ENCODE results near the gene PLA2G12B.
"Not testable (repeated sequence)": the region's sequence is repeated elsewhere in the genome, so short reads cannot be mapped to it uniquely, and the experiment has no call there.

The PLA2G12B gene

GRCh38 chr10:72927485-72927884 is 27.1 kb downstream of the PLA2G12B start:
- Histone ChIP-seq H3K27ac (ENCODE audit: poor library complexity, severe bottlenecking) (no peak overlapping the region), H3K4me1 (ENCODE audit: insufficient read depth, poor library complexity, severe bottlenecking) (no peaks in the 10 kb centered on the region), H3K36me3 (ENCODE audit: low read depth) (no peaks in the 10 kb centered on the region), H3K4me3 (ENCODE audit: severe bottlenecking) (no peak overlapping the region), H3K9me3 (ENCODE audit: severe bottlenecking) (no peaks in the 10 kb centered on the region), H3K27me3 (ENCODE audit: insufficient read depth, poor library complexity, severe bottlenecking) (no peaks in the 10 kb centered on the region)
- DNase-seq (ENCODE audit: low spot score) (no peak), ATAC-seq (ENCODE audit: low read depth) (no peak)
- TF ChIP-seq CTCF (IDR thresholded peaks at IDR 0.05; ENCODE audit: poor library complexity, severe bottlenecking): no peak

- H3K27me3 ChIP-seq (ENCODE audit: insufficient read depth, poor library complexity, severe bottlenecking): no peaks in the 10 kb centered on the region
- no peaks in the 10 kb centered on the region for H3K9me3 ChIP-seq (ENCODE audit: severe bottlenecking)
- TF ChIP-seq CTCF (IDR thresholded peaks at IDR 0.05; ENCODE audit: poor library complexity, severe bottlenecking): no peak
Measured at GRCh38 chr10:72925951-72926465, 28.6 kb downstream of the PLA2G12B start.

GRCh38 chr10:72924351-72924750 is 30.3 kb downstream of the PLA2G12B start:
- Histone ChIP-seq H3K27me3 (ENCODE audit: insufficient read depth, poor library complexity, severe bottlenecking) (no peaks in the 10 kb centered on the region), H3K27ac (ENCODE audit: poor library complexity, severe bottlenecking) (no peak overlapping the region), H3K4me3 (ENCODE audit: severe bottlenecking) (no peak overlapping the region), H3K4me1 (ENCODE audit: insufficient read depth, poor library complexity, severe bottlenecking) (no peaks in the 10 kb centered on the region), H3K9me3 (ENCODE audit: severe bottlenecking) (no peaks in the 10 kb centered on the region), H3K36me3 (ENCODE audit: low read depth) (no peaks in the 10 kb centered on the region)
- no peak for DNase-seq (ENCODE audit: low spot score)
- no peak for TF ChIP-seq CTCF (IDR thresholded peaks at IDR 0.05; ENCODE audit: poor library complexity, severe bottlenecking)
- no peak for ATAC-seq (ENCODE audit: low read depth)

More at GRCh38 chr10:72925951-72926465, 28.6 kb downstream of the PLA2G12B start:
- ATAC-seq (ENCODE audit: low read depth) (no peak), DNase-seq (ENCODE audit: low spot score) (no peak)
- Histone ChIP-seq H3K4me1 (ENCODE audit: insufficient read depth, poor library complexity, severe bottlenecking) (no peaks in the 10 kb centered on the region), H3K36me3 (ENCODE audit: low read depth) (no peaks in the 10 kb centered on the region), H3K4me3 (ENCODE audit: severe bottlenecking) (no peak overlapping the region), H3K27ac (ENCODE audit: poor library complexity, severe bottlenecking) (no peak overlapping the region)

GRCh38 chr10:72921147-72921683 is 33.4 kb downstream of the PLA2G12B start:
- not testable (repeated sequence) for H3K4me3 ChIP-seq (ENCODE audit: severe bottlenecking); DNase-seq (ENCODE audit: low spot score); H3K36me3 ChIP-seq (ENCODE audit: low read depth); H3K27ac ChIP-seq (ENCODE audit: poor library complexity, severe bottlenecking); ATAC-seq (ENCODE audit: low read depth); H3K27me3 ChIP-seq (ENCODE audit: insufficient read depth, poor library complexity, severe bottlenecking); H3K9me3 ChIP-seq (ENCODE audit: severe bottlenecking); H3K4me1 ChIP-seq (ENCODE audit: insufficient read depth, poor library complexity, severe bottlenecking)

GRCh38 chr10:72918352-72918751 is 36.3 kb downstream of the PLA2G12B start:
- H3K36me3 ChIP-seq (ENCODE audit: low read depth): no peaks in the 10 kb centered on the region
- no peaks in the 10 kb centered on the region for H3K27me3 ChIP-seq (ENCODE audit: insufficient read depth, poor library complexity, severe bottlenecking)
- H3K4me3 ChIP-seq (ENCODE audit: severe bottlenecking): no peak overlapping the region
- DNase-seq (ENCODE audit: low spot score): no peak
- H3K4me1 ChIP-seq (ENCODE audit: insufficient read depth, poor library complexity, severe bottlenecking): no peaks in the 10 kb centered on the region
- no peak for ATAC-seq (ENCODE audit: low read depth)
- no peaks in the 10 kb centered on the region for H3K9me3 ChIP-seq (ENCODE audit: severe bottlenecking)
- no peak overlapping the region for H3K27ac ChIP-seq (ENCODE audit: poor library complexity, severe bottlenecking)
- no peak for TF ChIP-seq CTCF (IDR thresholded peaks at IDR 0.05; ENCODE audit: poor library complexity, severe bottlenecking)

GRCh38 chr10:72917803-72918332 is 36.7 kb downstream of the PLA2G12B start:
- not testable (repeated sequence) for H3K4me3 ChIP-seq (ENCODE audit: severe bottlenecking); H3K36me3 ChIP-seq (ENCODE audit: low read depth); H3K27ac ChIP-seq (ENCODE audit: poor library complexity, severe bottlenecking); H3K9me3 ChIP-seq (ENCODE audit: severe bottlenecking); ATAC-seq (ENCODE audit: low read depth); H3K27me3 ChIP-seq (ENCODE audit: insufficient read depth, poor library complexity, severe bottlenecking); H3K4me1 ChIP-seq (ENCODE audit: insufficient read depth, poor library complexity, severe bottlenecking); DNase-seq (ENCODE audit: low spot score)

GRCh38 chr10:72917201-72917600 is 37.4 kb downstream of the PLA2G12B start:
- ATAC-seq (ENCODE audit: low read depth); H3K4me1 ChIP-seq (ENCODE audit: insufficient read depth, poor library complexity, severe bottlenecking); H3K27ac ChIP-seq (ENCODE audit: poor library complexity, severe bottlenecking); DNase-seq (ENCODE audit: low spot score); H3K27me3 ChIP-seq (ENCODE audit: insufficient read depth, poor library complexity, severe bottlenecking); H3K4me3 ChIP-seq (ENCODE audit: severe bottlenecking); H3K9me3 ChIP-seq (ENCODE audit: severe bottlenecking); H3K36me3 ChIP-seq (ENCODE audit: low read depth): not testable (repeated sequence)
